ENCODE measurements around the gene CT45A3.
"Not testable (repeated sequence)": the region's sequence is repeated elsewhere in the genome, so short reads cannot be mapped to it uniquely, and the experiment has no call there.

Gene CT45A3

GRCh38 chrX:135768091-135768490 is at the start of gene CT45A3:
Gene CT45A3, minus strand, starts transcription at chrX:135768191. Its CDS starts 3,747 bp downstream, at chrX:135764444.
- DNase-seq = not testable (repeated sequence)

- DNase-seq = not testable (repeated sequence)
Measured at GRCh38 chrX:135802687-135803086, 34.7 kb upstream of the CT45A3 start, which contains the start of gene CT45A6. Gene CT45A6, minus strand, starts transcription at chrX:135802787. Its CDS starts 3,794 bp downstream, at chrX:135798993.

GRCh38 chrX:135785403-135785802 is 17.4 kb upstream of the CT45A3 start, which contains the start of gene CT45A5:
Gene CT45A5, minus strand, starts transcription at chrX:135785503. Its CDS starts 3,774 bp downstream, at chrX:135781729.
- not testable (repeated sequence) for DNase-seq

DNA sequence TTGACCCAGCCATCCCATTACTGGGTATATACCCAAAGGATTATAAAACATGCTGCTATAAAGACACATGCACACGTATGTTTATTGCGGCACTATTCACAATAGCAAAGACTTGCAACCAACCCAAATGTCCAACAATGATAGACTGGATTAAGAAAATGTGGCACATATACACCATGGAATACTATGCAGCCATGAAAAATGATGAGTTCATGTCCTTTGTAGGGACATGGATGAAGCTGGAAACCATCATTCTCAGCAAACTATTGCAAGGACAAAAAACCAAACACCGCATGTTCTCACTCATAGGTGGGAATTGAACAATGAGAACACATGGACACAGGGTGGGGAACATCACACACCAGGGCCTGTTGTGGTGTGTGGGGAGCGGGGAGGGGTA is 23.3 kb downstream of the CT45A3 start:
- DNase-seq = not testable (repeated sequence)

DNA sequence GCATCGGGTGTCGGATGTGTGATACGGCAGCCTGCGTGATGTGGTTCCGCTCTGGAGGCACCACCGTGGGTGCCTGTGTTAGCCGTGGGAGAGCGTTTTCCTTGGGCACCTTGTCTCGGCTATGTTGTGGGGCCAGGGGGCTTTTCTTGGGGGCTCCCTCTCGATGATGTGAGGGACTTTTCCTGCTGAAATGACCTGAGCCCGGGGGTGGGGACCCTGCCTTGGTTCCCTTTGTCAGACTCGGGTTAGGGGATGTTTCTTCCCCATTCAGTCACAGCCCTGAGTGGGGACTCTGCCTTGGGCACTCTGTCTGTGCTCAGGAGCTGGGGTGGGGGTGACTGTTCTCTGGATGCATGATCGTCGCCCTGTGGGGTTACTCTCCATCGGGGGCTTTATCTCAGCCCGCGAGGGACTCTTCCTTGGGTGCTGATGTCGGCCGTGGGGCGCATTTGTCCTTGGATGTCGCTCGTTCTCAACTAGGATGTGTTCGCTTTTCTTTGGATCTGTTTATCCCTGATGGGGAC is 26.7 kb downstream of the CT45A3 start:
- DNase-seq = no peak

DNA sequence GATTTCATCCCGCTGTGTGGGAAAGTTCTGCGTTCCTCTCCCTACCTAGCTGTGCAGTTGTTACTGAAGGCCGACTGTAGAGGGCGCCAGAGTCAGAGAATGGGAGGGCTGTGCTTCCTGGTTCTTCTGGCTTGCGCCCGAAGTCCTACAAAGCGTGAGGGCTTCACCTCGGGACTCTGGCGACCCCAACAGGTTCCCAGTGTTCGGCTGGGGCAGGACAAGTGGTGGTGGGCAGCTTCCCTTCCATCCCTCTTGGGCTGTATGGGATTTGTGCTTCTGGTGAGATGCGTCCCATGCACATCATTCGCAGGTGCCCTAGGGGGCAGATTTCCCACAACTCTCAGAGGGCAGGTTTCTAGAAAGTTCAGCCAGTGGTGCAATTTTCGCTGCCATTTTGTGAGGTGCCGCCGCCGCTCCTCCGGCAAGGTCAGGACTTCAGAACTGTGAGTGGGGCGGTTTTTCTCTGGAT is 27.3 kb downstream of the CT45A3 start:
- DNase-seq = peak; percentile 50

DNA sequence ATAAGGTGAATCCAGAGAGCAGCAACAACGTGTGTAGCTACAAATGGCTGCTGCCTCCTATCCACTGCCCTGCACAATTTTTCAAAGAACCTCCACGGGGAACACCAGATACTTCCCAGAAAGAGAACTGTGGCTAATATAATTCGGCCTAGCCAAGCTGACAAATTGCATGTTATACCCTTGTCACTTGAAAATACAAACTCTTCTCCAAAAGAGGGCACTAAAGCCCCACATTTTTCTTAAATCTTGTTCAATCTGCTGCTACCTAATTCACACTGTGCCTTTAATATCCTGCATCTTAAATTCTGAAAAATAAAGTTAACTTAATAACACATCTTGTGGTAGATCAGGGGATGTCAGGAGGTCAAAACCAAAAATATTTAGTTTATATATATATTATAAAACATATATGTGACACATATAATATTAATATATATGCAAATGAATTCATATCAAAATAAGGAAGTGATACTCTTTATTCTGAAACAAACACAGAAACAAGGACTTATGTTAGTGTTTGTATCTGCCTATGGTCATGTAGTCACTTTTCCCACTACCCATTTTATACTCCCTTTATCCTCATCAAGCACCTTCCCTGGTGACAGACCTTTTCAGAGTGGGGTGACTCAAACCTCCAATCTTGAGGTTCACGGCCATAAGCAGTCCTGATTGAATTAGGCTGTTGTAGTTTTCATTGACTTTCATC is 30.5 kb downstream of the CT45A3 start:
- no peak for DNase-seq

GRCh38 chrX:135734666-135735065 is 33.3 kb downstream of the CT45A3 start:
- DNase-seq = not testable (repeated sequence)

DNA sequence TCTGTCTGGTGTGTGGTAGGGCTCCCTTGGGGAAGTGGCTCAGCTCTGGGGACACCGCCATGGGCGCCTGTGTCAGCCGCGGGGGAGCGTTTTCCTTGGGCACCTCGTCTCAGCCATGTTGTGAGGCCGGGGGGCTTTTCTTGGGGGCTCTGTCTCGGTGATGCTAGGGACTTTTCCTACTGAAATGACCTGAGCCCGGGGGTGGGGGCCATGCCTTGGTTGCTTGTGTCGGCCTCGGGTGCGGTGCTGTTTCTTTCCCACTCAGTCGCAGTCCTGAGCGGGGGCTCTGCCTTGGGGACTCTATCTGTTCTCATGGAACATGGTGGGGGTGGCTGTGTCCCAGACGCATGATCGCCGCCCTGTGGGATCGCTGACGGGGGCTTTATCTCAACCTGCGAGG is 54.2 kb downstream of the CT45A3 start:
- DNase-seq = no peak

DNA sequence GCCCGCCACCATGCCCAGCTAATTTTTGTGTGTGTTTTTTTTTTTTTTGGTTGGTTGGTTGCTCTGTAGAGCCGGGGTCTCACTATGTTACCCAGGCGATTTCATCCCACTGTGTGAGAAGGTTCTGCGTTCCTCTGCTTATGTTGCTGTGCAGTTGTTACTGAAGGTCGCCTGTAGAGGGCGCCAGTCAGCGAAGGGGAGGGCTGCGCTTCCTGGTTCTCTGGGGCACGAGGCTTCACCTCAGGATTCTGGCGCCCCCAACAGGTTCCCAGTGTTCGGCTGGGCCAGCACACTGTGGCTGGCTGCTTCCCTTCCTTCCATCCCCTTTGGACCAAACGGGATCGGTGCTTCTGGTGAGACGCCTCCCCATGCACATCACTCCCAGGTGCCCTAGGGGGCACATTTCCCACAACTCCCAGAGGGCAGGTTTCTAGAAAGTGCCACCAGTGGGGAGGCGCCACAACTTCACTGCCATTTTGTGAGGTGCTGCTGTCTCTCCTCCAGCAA is 54.8 kb downstream of the CT45A3 start, which contains the start of gene CT45A1:
CT45A1 (plus strand) TSS at position 457 of the 507 bp plus-strand sequence. CDS start 5,302 bp downstream, outside the sequence.
- DNase-seq = not testable (repeated sequence)
